ENCODE data around the gene NUP98. TPM values are rescaled to one million over a fixed set of nuclear protein-coding genes. Genes with fewer than 3 reads are reported as not detected.

NUP98 gene
- polyA plus RNA-seq, 3 donors, result 19.6 to 76.2 (median 28.5) TPM

DNA sequence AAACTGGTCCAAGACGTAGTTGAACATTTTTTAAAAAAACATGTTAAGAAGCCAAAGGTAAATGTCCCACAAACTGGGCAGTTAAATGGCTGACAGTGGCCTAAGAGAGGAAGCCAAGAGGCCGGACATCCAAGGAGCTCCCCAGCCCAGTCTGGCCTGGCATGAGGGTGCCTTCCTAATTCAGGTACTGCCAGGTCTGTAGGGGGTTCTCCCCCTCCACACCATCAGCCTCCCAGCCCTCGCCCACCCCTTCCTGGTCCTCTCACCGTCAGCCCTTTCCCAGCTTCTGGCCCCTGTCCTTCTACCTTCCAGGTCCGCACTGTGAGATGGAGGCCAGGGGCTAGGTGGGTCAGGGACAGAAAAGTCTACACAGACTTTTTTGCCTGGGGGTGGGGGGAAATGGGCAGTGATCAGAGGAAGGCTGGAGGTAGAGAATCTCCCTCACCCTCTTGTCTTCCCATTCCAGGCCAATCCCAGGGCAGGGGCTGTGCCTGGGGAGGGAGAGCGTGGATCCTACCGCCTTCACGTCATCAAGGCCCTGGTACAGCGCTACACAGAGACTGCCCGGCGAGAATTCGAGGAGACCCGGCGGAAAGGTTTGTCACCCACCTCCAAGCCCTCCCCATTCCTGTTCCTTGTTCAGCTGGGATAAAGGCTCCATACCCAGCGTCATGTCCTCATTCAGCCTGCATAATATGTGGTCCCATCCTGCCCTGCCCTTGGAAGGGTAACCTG, 161.5 kb downstream of the NUP98 start:
- H3K4me1 Mint-ChIP-seq, result peaks cover 18% of the 10 kb centered on the region
- Histone ChIP-seq H3K4me2 (replicated peaks; ENCODE audit: extremely low read depth, low read length, poor library complexity, severe bottlenecking) (no peak overlapping the region), H3K9ac (ENCODE audit: insufficient read depth, low read length, poor library complexity, severe bottlenecking) (no peak overlapping the region), H3K79me2 (ENCODE audit: insufficient read depth, low read length) (no peaks in the 10 kb centered on the region), H3K27me3 (ENCODE audit: control insufficient read depth in 2 of 2, insufficient read depth in 2 of 2, low read length in 2 of 2) (no peaks in the 10 kb centered on the region), H3K4me3 (replicated peaks in 1 of 3; ENCODE audit: low read depth in 2 of 3, low read length in 3 of 3) (no peak overlapping the region), H4K20me1 (ENCODE audit: insufficient read depth, low read length) (no peaks in the 10 kb centered on the region), H2AFZ (ENCODE audit: insufficient read depth, low read depth, low read length, poor library complexity, severe bottlenecking) (no peak overlapping the region), H3K4me1 (ENCODE audit: control insufficient read depth in 1 of 2, insufficient read depth in 2 of 2, low read length in 2 of 2) (peaks cover 0 to 8% of the 10 kb centered on the region in 2 donors), H3K27ac (ENCODE audit: low read depth in 1 of 2, low read length in 2 of 2) (no peak overlapping the region), H3K9me3 (replicated peaks in 1 of 2; ENCODE audit: control insufficient read depth in 1 of 2, insufficient read depth in 1 of 2, low read length in 2 of 2) (no peaks in the 10 kb centered on the region), H3K36me3 (replicated peaks in 1 of 2; ENCODE audit: control insufficient read depth in 1 of 2, insufficient read depth in 2 of 2, low read length in 2 of 2) (no peaks in the 10 kb centered on the region)
- TF ChIP-seq, protein P1, sequence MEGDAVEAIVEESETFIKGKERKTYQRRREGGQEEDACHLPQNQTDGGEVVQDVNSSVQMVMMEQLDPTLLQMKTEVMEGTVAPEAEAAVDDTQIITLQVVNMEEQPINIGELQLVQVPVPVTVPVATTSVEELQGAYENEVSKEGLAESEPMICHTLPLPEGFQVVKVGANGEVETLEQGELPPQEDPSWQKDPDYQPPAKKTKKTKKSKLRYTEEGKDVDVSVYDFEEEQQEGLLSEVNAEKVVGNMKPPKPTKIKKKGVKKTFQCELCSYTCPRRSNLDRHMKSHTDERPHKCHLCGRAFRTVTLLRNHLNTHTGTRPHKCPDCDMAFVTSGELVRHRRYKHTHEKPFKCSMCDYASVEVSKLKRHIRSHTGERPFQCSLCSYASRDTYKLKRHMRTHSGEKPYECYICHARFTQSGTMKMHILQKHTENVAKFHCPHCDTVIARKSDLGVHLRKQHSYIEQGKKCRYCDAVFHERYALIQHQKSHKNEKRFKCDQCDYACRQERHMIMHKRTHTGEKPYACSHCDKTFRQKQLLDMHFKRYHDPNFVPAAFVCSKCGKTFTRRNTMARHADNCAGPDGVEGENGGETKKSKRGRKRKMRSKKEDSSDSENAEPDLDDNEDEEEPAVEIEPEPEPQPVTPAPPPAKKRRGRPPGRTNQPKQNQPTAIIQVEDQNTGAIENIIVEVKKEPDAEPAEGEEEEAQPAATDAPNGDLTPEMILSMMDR (IDR thresholded peaks at IDR 0.05), result no peak
- H3K27me3 Mint-ChIP-seq (ENCODE audit: low read depth in 3 of 3), result peaks cover 0 to 5% (median 4%) of the 10 kb centered on the region in 3 donors
- no peaks in the 10 kb centered on the region for H3K9me3 Mint-ChIP-seq
- H3K27ac Mint-ChIP-seq, result no peak overlapping the region
- peak in 1 of 3 donors; percentile 1 for DNase-seq
- intact Hi-C loops (cut with micrococcal nuclease), result no loop called here
- 93% methylated on average over 10 of the region's 15 CpGs for WGBS (ENCODE audit: insufficient coverage)
- H3K36me3 Mint-ChIP-seq, result peaks cover 5 to 36% of the 10 kb centered on the region in 2 donors
- no peak overlapping the region for H3K4me3 Mint-ChIP-seq

DNA sequence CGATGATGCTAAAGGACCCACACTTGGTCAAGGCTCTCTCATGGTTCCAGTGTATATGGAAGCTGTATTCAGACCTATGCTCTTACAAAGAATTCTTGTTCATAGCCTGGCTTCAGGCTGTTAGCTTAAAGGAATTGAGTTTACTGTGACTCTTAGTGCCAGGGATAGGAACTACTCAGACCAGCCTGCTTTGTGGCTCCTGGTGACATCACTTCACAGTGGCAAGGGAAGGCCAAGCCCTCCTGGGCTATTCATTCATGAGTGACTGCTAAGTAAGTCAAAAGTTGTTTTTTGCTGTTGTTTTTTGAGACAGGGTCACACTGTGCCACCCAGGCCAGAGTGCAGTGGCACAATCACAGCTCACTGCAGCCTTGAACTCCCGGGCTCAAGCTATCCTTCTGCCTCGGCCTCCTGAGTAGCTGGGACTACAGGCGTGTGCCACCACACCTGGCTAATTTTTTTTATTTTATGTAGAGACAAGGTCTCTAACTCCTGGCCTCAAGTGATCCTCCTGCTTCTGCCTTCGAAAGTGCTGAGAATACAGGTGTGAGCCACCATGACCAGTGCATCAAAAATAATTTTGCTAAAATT, 165.2 kb downstream of the NUP98 start:
- Histone ChIP-seq H3K4me3 (replicated peaks in 1 of 3; ENCODE audit: low read depth in 2 of 3, low read length in 3 of 3) (no peak overlapping the region), H2AFZ (ENCODE audit: insufficient read depth, low read depth, low read length, poor library complexity, severe bottlenecking) (no peak overlapping the region), H3K4me2 (replicated peaks; ENCODE audit: extremely low read depth, low read length, poor library complexity, severe bottlenecking) (no peak overlapping the region), H3K9ac (ENCODE audit: insufficient read depth, low read length, poor library complexity, severe bottlenecking) (no peak overlapping the region), H3K36me3 (replicated peaks in 1 of 2; ENCODE audit: control insufficient read depth in 1 of 2, insufficient read depth in 2 of 2, low read length in 2 of 2) (no peaks in the 10 kb centered on the region), H4K20me1 (ENCODE audit: insufficient read depth, low read length) (no peaks in the 10 kb centered on the region), H3K27me3 (ENCODE audit: control insufficient read depth in 2 of 2, insufficient read depth in 2 of 2, low read length in 2 of 2) (no peaks in the 10 kb centered on the region), H3K4me1 (ENCODE audit: control insufficient read depth in 1 of 2, insufficient read depth in 2 of 2, low read length in 2 of 2) (no peaks in the 10 kb centered on the region), H3K27ac (ENCODE audit: low read depth in 1 of 2, low read length in 2 of 2) (no peak overlapping the region), H3K9me3 (replicated peaks in 1 of 2; ENCODE audit: control insufficient read depth in 1 of 2, insufficient read depth in 1 of 2, low read length in 2 of 2) (no peaks in the 10 kb centered on the region), H3K79me2 (ENCODE audit: insufficient read depth, low read length) (no peaks in the 10 kb centered on the region)
- peaks cover 0 to 1% (median 0%) of the 10 kb centered on the region in 7 donors for H3K9me3 Mint-ChIP-seq
- H3K36me3 Mint-ChIP-seq, result peaks cover 5 to 35% of the 10 kb centered on the region in 2 donors
- intact Hi-C loops (cut with micrococcal nuclease), result no loop called here
- H3K4me3 Mint-ChIP-seq, result no peak overlapping the region
- no peak overlapping the region for H3K27ac Mint-ChIP-seq
- no peak for DNase-seq
- 82% methylated on average over 3 of the region's 5 CpGs for WGBS (ENCODE audit: insufficient coverage)
- peaks cover 0 to 3% (median 2%) of the 10 kb centered on the region in 3 donors for H3K27me3 Mint-ChIP-seq (ENCODE audit: low read depth in 3 of 3)
- peaks cover 4% of the 10 kb centered on the region for H3K4me1 Mint-ChIP-seq
- TF ChIP-seq, protein P1 (IDR thresholded peaks at IDR 0.05), result no peak

Data from CD14-positive monocyte (primary cell).